ENCODE measurements around the gene GBX1. TPM values are rescaled to one million over a fixed set of nuclear protein-coding genes. Genes with fewer than 3 reads are reported as not detected.
A peak's percentile ranks its signal among the peaks of the same experiment; 100 is the strongest.

The GBX1 gene
- total and polyA plus RNA-seq, 2 donors: 0.07 TPM; not detected in 1

DNA sequence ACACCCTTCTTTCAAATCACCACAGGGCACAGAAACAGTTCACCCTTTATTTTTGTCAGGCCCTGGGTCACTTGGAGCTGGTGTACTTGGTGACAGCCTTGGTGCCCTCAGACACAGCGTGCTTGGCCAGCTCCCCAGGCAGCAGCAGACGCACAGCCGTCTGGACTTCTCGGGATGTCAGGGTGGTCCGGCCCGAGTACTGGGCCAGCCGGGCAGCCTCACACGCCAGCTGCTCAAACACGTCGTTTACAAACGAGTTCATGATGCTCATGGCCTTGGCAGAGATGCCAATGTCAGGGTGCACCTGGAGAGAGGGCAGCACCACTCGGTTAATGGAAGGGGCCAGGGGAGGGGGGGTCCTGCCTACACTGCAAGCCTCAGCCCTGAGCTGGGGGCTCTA is 40.3 kb upstream of the GBX1 start:
- H3K27ac ChIP-seq (ENCODE audit: low read depth in 1 of 2, low read length in 1 of 2): no peak overlapping the region
- no peak for DNase-seq (ENCODE audit: low read depth in 6 of 9, low spot score in 9 of 9)
- peaks cover 3 to 9% of the 10 kb centered on the region in 2 donors for H3K36me3 ChIP-seq (ENCODE audit: control insufficient read depth in 2 of 2, insufficient read depth in 2 of 2, low read length in 1 of 2)
- no peaks in the 10 kb centered on the region for H3K9me3 ChIP-seq (ENCODE audit: control insufficient read depth in 2 of 2, insufficient read depth in 1 of 2, low read length in 1 of 2)
- H3K4me1 ChIP-seq (ENCODE audit: control insufficient read depth in 2 of 2, insufficient read depth in 2 of 2, low read length in 2 of 2): peaks cover 0 to 11% of the 10 kb centered on the region in 2 donors
- H3K4me3 ChIP-seq (ENCODE audit: low read length in 2 of 2): no peak overlapping the region
- peaks cover 0 to 35% of the 10 kb centered on the region in 2 donors for H3K27me3 ChIP-seq (ENCODE audit: control insufficient read depth in 2 of 2, insufficient read depth in 1 of 2, low read length in 1 of 2)
- WGBS: 87% methylated on average over 12 of the region's 12 CpGs

GRCh38 chr7:151207315-151207714 is 39.8 kb upstream of the GBX1 start:
- peaks cover 0 to 37% of the 10 kb centered on the region in 2 donors for H3K27me3 ChIP-seq (ENCODE audit: control insufficient read depth in 2 of 2, insufficient read depth in 1 of 2, low read length in 1 of 2)
- H3K4me1 ChIP-seq (ENCODE audit: control insufficient read depth in 2 of 2, insufficient read depth in 2 of 2, low read length in 2 of 2): peaks cover 0 to 11% of the 10 kb centered on the region in 2 donors
- DNase-seq (ENCODE audit: low read depth in 6 of 9, low spot score in 9 of 9): peak in 1 of 9 donors; percentile 21
- H3K36me3 ChIP-seq (ENCODE audit: control insufficient read depth in 2 of 2, insufficient read depth in 2 of 2, low read length in 1 of 2): peaks cover 0 to 4% of the 10 kb centered on the region in 2 donors
- H3K4me3 ChIP-seq (ENCODE audit: low read length in 2 of 2): no peak overlapping the region
- no peak overlapping the region for H3K27ac ChIP-seq (ENCODE audit: low read depth in 1 of 2, low read length in 1 of 2)
- 12% methylated on average over 9 of the region's 9 CpGs for WGBS
- H3K9me3 ChIP-seq (ENCODE audit: control insufficient read depth in 2 of 2, insufficient read depth in 1 of 2, low read length in 1 of 2): no peaks in the 10 kb centered on the region

DNA sequence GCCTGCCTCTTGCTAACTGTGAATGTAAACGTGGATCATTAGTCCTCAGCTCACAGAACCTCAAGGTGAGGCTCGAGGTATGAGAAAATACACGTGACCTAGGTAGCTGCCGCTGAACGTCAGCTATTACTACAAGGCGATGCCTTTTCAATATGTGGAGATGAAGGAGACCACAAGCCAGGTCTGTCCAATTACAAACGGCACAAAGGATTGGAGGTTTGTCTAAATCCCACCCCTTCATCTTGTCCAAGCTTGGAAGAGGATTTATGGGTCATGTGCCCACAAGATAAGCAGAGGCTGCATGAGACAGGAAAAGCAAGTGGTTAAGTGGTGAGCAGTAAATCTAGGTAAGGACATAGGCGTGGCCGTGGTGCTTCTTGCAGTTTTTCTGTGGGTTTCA is 39.4 kb upstream of the GBX1 start:
- DNase-seq (ENCODE audit: low read depth in 6 of 9, low spot score in 9 of 9): no peak
- H3K4me1 ChIP-seq (ENCODE audit: control insufficient read depth in 2 of 2, insufficient read depth in 2 of 2, low read length in 2 of 2): peaks cover 0 to 11% of the 10 kb centered on the region in 2 donors
- H3K36me3 ChIP-seq (ENCODE audit: control insufficient read depth in 2 of 2, insufficient read depth in 2 of 2, low read length in 1 of 2): peaks cover 0 to 2% of the 10 kb centered on the region in 2 donors
- 5% methylated on average over 9 of the region's 9 CpGs for WGBS
- H3K27me3 ChIP-seq (ENCODE audit: control insufficient read depth in 2 of 2, insufficient read depth in 1 of 2, low read length in 1 of 2): peaks cover 0 to 37% of the 10 kb centered on the region in 2 donors
- no peak overlapping the region for H3K27ac ChIP-seq (ENCODE audit: low read depth in 1 of 2, low read length in 1 of 2)
- no peaks in the 10 kb centered on the region for H3K9me3 ChIP-seq (ENCODE audit: control insufficient read depth in 2 of 2, insufficient read depth in 1 of 2, low read length in 1 of 2)
- H3K4me3 ChIP-seq (ENCODE audit: low read length in 2 of 2): no peak overlapping the region

DNA sequence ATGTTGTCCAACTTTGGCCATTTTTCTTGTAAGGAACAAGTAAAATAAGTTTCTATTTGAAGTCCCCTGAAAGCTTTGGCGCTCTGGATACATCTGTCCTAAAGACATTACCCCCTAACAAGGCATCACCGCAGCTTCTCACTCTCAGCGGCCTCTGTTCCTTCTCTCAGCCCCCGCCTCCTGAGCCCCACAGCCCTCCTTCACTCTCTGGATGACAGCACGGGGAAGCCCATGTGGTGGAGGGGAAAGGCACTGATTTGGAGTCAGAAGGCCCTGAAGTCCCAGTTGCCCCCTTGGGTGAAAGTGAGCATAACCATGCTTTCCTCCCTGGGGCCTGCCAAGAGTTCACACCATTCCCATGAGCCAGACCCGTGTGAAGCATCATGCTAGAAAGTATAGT is 38.2 kb upstream of the GBX1 start:
- Histone ChIP-seq H3K27me3 (ENCODE audit: control insufficient read depth in 2 of 2, insufficient read depth in 1 of 2, low read length in 1 of 2) (peaks cover 0 to 37% of the 10 kb centered on the region in 2 donors), H3K9me3 (ENCODE audit: control insufficient read depth in 2 of 2, insufficient read depth in 1 of 2, low read length in 1 of 2) (no peaks in the 10 kb centered on the region), H3K4me3 (ENCODE audit: low read length in 2 of 2) (no peak overlapping the region), H3K36me3 (ENCODE audit: control insufficient read depth in 2 of 2, insufficient read depth in 2 of 2, low read length in 1 of 2) (no peaks in the 10 kb centered on the region), H3K27ac (ENCODE audit: low read depth in 1 of 2, low read length in 1 of 2) (no peak overlapping the region), H3K4me1 (ENCODE audit: control insufficient read depth in 2 of 2, insufficient read depth in 2 of 2, low read length in 2 of 2) (peaks cover 0 to 11% of the 10 kb centered on the region in 2 donors)
- WGBS: 84% methylated on average over 6 of the region's 6 CpGs
- DNase-seq (ENCODE audit: low read depth in 6 of 9, low spot score in 9 of 9): no peak

GRCh38 chr7:151204383-151205032 is 37.0 kb upstream of the GBX1 start:
- DNase-seq (ENCODE audit: low read depth in 6 of 9, low spot score in 9 of 9): no peak
- no peak overlapping the region for H3K27ac ChIP-seq (ENCODE audit: low read depth in 1 of 2, low read length in 1 of 2)
- 84% methylated on average over 48 of the region's 48 CpGs for WGBS
- peaks cover 0 to 37% of the 10 kb centered on the region in 2 donors for H3K27me3 ChIP-seq (ENCODE audit: control insufficient read depth in 2 of 2, insufficient read depth in 1 of 2, low read length in 1 of 2)
- H3K4me1 ChIP-seq (ENCODE audit: control insufficient read depth in 2 of 2, insufficient read depth in 2 of 2, low read length in 2 of 2): peaks cover 0 to 11% of the 10 kb centered on the region in 2 donors
- no peaks in the 10 kb centered on the region for H3K36me3 ChIP-seq (ENCODE audit: control insufficient read depth in 2 of 2, insufficient read depth in 2 of 2, low read length in 1 of 2)
- H3K9me3 ChIP-seq (ENCODE audit: control insufficient read depth in 2 of 2, insufficient read depth in 1 of 2, low read length in 1 of 2): no peaks in the 10 kb centered on the region
- H3K4me3 ChIP-seq (ENCODE audit: low read length in 2 of 2): no peak overlapping the region

- no peak for DNase-seq (ENCODE audit: low read depth in 6 of 9, low spot score in 9 of 9)
- H3K27ac ChIP-seq (ENCODE audit: low read depth in 1 of 2, low read length in 1 of 2): no peak overlapping the region
- H3K36me3 ChIP-seq (ENCODE audit: control insufficient read depth in 2 of 2, insufficient read depth in 2 of 2, low read length in 1 of 2): no peaks in the 10 kb centered on the region
- peaks cover 0 to 44% of the 10 kb centered on the region in 2 donors for H3K27me3 ChIP-seq (ENCODE audit: control insufficient read depth in 2 of 2, insufficient read depth in 1 of 2, low read length in 1 of 2)
- H3K9me3 ChIP-seq (ENCODE audit: control insufficient read depth in 2 of 2, insufficient read depth in 1 of 2, low read length in 1 of 2): no peaks in the 10 kb centered on the region
- no peak overlapping the region for H3K4me3 ChIP-seq (ENCODE audit: low read length in 2 of 2)
- peaks cover 0 to 11% of the 10 kb centered on the region in 2 donors for H3K4me1 ChIP-seq (ENCODE audit: control insufficient read depth in 2 of 2, insufficient read depth in 2 of 2, low read length in 2 of 2)
- WGBS: 97% methylated on average over 9 of the region's 9 CpGs
Observed at GRCh38 chr7:151202836-151203235, 35.3 kb upstream of the GBX1 start.

- peaks cover 0 to 3% of the 10 kb centered on the region in 2 donors for H3K4me1 ChIP-seq (ENCODE audit: control insufficient read depth in 2 of 2, insufficient read depth in 2 of 2, low read length in 2 of 2)
- no peak overlapping the region for H3K27ac ChIP-seq (ENCODE audit: low read depth in 1 of 2, low read length in 1 of 2)
- H3K9me3 ChIP-seq (ENCODE audit: control insufficient read depth in 2 of 2, insufficient read depth in 1 of 2, low read length in 1 of 2): no peaks in the 10 kb centered on the region
- peaks cover 0 to 47% of the 10 kb centered on the region in 2 donors for H3K27me3 ChIP-seq (ENCODE audit: control insufficient read depth in 2 of 2, insufficient read depth in 1 of 2, low read length in 1 of 2)
- DNase-seq (ENCODE audit: low read depth in 6 of 9, low spot score in 9 of 9): no peak
- WGBS: 93% methylated on average over 4 of the region's 4 CpGs
- H3K36me3 ChIP-seq (ENCODE audit: control insufficient read depth in 2 of 2, insufficient read depth in 2 of 2, low read length in 1 of 2): no peaks in the 10 kb centered on the region
- H3K4me3 ChIP-seq (ENCODE audit: low read length in 2 of 2): no peak overlapping the region
Observed at GRCh38 chr7:151201751-151202150, 34.3 kb upstream of the GBX1 start.

DNA sequence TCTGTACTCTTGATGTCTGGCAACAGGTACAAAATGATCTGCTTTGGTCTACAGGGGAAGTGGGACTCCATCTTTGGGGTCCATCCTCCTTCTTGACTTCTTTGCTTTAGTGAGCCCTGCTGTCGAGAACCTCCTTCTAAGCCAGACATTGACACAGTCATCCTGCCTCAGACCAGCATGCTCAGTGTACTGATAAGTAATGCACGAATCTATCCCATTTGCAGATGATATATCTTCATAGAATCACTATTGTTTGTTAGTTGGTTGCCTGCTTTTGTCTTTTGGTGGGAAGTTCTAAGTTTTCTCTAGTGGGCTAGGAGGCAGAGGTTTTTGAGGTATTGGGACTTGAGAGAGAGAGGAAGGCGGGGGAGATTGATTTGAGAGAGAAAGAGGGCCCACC is 33.9 kb upstream of the GBX1 start:
- no peak for DNase-seq (ENCODE audit: low read depth in 6 of 9, low spot score in 9 of 9)
- Histone ChIP-seq H3K4me3 (ENCODE audit: low read length in 2 of 2) (no peak overlapping the region), H3K4me1 (ENCODE audit: control insufficient read depth in 2 of 2, insufficient read depth in 2 of 2, low read length in 2 of 2) (no peaks in the 10 kb centered on the region), H3K9me3 (ENCODE audit: control insufficient read depth in 2 of 2, insufficient read depth in 1 of 2, low read length in 1 of 2) (no peaks in the 10 kb centered on the region), H3K27me3 (ENCODE audit: control insufficient read depth in 2 of 2, insufficient read depth in 1 of 2, low read length in 1 of 2) (peaks cover 0 to 50% of the 10 kb centered on the region in 2 donors), H3K27ac (ENCODE audit: low read depth in 1 of 2, low read length in 1 of 2) (no peak overlapping the region), H3K36me3 (ENCODE audit: control insufficient read depth in 2 of 2, insufficient read depth in 2 of 2, low read length in 1 of 2) (no peaks in the 10 kb centered on the region)
- 95% methylated on average over 3 of the region's 3 CpGs for WGBS

DNA sequence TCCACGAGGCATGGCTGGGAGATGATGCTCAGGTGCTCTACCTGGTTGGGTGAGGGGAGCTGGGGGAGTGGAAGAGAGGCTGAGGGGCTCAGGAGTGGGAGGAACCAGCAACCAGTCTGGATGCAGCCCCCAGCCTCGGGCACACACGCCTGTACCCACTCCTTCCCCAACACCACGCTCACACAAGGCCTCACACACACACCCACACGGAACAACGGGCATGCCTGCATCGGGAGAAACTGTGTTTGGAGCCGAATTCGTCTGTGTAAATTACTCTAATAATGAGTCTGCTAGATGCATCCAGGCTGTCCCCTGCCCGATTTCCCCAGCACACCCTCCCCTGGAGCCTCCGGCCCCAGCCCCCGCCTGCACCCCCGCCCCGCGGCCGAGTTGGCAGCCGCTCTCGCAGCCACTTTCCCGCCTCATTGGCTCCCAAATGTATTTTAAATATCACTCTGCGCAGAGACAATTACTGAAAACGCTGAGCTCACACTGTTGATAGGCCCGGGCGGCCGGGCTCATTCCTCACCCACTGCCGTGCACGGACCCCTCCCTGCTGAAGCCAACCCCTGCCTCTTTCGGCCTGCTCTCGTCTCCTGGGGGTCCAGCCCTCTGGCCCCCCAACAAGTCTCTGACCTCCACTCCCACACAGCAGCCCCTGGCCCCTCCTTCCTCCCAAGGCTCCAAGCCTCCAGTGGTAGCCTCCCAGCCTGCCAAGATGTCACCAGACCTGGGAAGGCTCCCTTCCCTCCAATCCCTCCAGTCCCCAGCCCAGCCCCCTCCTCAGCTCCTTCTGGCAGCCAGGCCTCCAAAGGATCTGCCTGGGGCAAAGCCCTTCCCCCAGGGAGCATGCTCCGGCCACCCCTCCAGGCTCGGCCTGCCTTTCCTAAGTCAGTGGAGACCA is 31.7 kb upstream of the GBX1 start:
- 91% methylated on average over 30 of the region's 30 CpGs for WGBS
- Histone ChIP-seq H3K9me3 (ENCODE audit: control insufficient read depth in 2 of 2, insufficient read depth in 1 of 2, low read length in 1 of 2) (no peaks in the 10 kb centered on the region), H3K4me3 (ENCODE audit: low read length in 2 of 2) (no peak overlapping the region), H3K4me1 (ENCODE audit: control insufficient read depth in 2 of 2, insufficient read depth in 2 of 2, low read length in 2 of 2) (no peaks in the 10 kb centered on the region), H3K36me3 (ENCODE audit: control insufficient read depth in 2 of 2, insufficient read depth in 2 of 2, low read length in 1 of 2) (no peaks in the 10 kb centered on the region), H3K27ac (ENCODE audit: low read depth in 1 of 2, low read length in 1 of 2) (no peak overlapping the region), H3K27me3 (ENCODE audit: control insufficient read depth in 2 of 2, insufficient read depth in 1 of 2, low read length in 1 of 2) (peaks cover 0 to 42% of the 10 kb centered on the region in 2 donors)
- DNase-seq (ENCODE audit: low read depth in 6 of 9, low spot score in 9 of 9): no peak
